ENCODE data around the gene ZNF385B.

- no peak for TF ChIP-seq REST (IDR thresholded peaks at IDR 0.05; ENCODE audit: borderline replicate concordance)
- TF ChIP-seq, protein P1, sequence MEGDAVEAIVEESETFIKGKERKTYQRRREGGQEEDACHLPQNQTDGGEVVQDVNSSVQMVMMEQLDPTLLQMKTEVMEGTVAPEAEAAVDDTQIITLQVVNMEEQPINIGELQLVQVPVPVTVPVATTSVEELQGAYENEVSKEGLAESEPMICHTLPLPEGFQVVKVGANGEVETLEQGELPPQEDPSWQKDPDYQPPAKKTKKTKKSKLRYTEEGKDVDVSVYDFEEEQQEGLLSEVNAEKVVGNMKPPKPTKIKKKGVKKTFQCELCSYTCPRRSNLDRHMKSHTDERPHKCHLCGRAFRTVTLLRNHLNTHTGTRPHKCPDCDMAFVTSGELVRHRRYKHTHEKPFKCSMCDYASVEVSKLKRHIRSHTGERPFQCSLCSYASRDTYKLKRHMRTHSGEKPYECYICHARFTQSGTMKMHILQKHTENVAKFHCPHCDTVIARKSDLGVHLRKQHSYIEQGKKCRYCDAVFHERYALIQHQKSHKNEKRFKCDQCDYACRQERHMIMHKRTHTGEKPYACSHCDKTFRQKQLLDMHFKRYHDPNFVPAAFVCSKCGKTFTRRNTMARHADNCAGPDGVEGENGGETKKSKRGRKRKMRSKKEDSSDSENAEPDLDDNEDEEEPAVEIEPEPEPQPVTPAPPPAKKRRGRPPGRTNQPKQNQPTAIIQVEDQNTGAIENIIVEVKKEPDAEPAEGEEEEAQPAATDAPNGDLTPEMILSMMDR (IDR thresholded peaks at IDR 0.05; ENCODE audit: poor library complexity, severe bottlenecking), result no peak
Observed at GRCh38 chr2:179441551-179441950, 419.9 kb downstream of the ZNF385B start.

Data from neural cell (in vitro differentiated cells).